Activated CD8-positive, alpha-beta T cell treated with anti-CD3 and anti-CD28 coated beads for 36 hours (primary cell): Measurements from ENCODE around the gene TNNT1. TPM values are rescaled to one million over a fixed set of nuclear protein-coding genes. Genes with fewer than 3 reads are reported as not detected.

Source experiments
- ATAC-seq: fragments of 200-7000 bp; cut with Tn5 transposase; one replicate; pipeline ENCODE4 v1.10.0; 2021; ENCODE audit warnings: mild to moderate bottlenecking, moderate library complexity
- CTCF ChIA-PET: fragments of 350-600 bp; sonication (Branson Sonifier 250); formaldehyde crosslinking; loops from one replicate; lab custom pipeline; 2021; ENCODE audit warnings: antibody characterized with exemption; lab: Charles Lee
- POLR2A ChIA-PET: fragments of 350-600 bp; sonication (Branson Sonifier 250); formaldehyde crosslinking; loops from one replicate; lab custom pipeline; 2021; ENCODE audit warnings: antibody characterized with exemption; lab: Charles Lee
- DNase-seq: peaks from one replicate; pipeline ENCODE4 v3.0.0-alpha.2; 2020
- H3K27ac Mint-ChIP-seq: one replicate; pipeline ENCODE4 v1.8.0; 2021; ENCODE audit warnings: mild to moderate bottlenecking, mixed read lengths
- H3K27me3 Mint-ChIP-seq: one replicate; pipeline ENCODE4 v1.8.0; 2021; ENCODE audit warnings: mixed read lengths
- H3K36me3 Mint-ChIP-seq: one replicate; pipeline ENCODE4 v1.8.0; 2021; ENCODE audit warnings: low read depth, mixed read lengths
- H3K4me1 Mint-ChIP-seq: one replicate; pipeline ENCODE4 v1.8.0; 2021; ENCODE audit warnings: low read depth, mixed read lengths
- H3K4me3 Mint-ChIP-seq: one replicate; pipeline ENCODE4 v1.8.0; 2021; ENCODE audit warnings: mild to moderate bottlenecking, moderate library complexity, mixed read lengths
- H3K9me3 Mint-ChIP-seq: one replicate; pipeline ENCODE4 v1.8.0; 2021; ENCODE audit warnings: mixed read lengths
- intact Hi-C: fragments of 100-400 bp; cut with micrococcal nuclease; formaldehyde crosslinking; loops from one replicate; pipeline ENCODE4 v1.10.0; 2022
- total RNA-seq, 2 experiments: library from RNA; stranded (reverse); gene quantifications; one replicate each; pipeline ENCODE4 v1.2.3, GENCODE V29; 2021
- TF ChIP-seq, protein P1 (sequence below): fragments of 200-600 bp; IDR thresholded peaks from one replicate; pipeline ENCODE4 v1.8.0; 2022; ENCODE audit warnings: antibody characterized with exemption, mild to moderate bottlenecking

The TNNT1 gene
- total RNA-seq, 2 experiments from 2014 or later, result not detected

GRCh38 chr19:55145232-55145631, 3.8 kb downstream of the TNNT1 start:
- intact Hi-C loops, result no loop called here
- no peak for ATAC-seq
- no peak overlapping the region for H3K4me3 Mint-ChIP-seq
- no peaks in the 10 kb centered on the region for H3K9me3 Mint-ChIP-seq
- POLR2A ChIA-PET, result no interaction called here
- TF ChIP-seq, protein P1, sequence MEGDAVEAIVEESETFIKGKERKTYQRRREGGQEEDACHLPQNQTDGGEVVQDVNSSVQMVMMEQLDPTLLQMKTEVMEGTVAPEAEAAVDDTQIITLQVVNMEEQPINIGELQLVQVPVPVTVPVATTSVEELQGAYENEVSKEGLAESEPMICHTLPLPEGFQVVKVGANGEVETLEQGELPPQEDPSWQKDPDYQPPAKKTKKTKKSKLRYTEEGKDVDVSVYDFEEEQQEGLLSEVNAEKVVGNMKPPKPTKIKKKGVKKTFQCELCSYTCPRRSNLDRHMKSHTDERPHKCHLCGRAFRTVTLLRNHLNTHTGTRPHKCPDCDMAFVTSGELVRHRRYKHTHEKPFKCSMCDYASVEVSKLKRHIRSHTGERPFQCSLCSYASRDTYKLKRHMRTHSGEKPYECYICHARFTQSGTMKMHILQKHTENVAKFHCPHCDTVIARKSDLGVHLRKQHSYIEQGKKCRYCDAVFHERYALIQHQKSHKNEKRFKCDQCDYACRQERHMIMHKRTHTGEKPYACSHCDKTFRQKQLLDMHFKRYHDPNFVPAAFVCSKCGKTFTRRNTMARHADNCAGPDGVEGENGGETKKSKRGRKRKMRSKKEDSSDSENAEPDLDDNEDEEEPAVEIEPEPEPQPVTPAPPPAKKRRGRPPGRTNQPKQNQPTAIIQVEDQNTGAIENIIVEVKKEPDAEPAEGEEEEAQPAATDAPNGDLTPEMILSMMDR, result no peak
- H3K27ac Mint-ChIP-seq, result no peak overlapping the region
- CTCF ChIA-PET, result interaction anchor here (1.4 kb wide), 1 partner anchor 358 kb away, joined by 6 read pairs; no protein-coding TSS in a partner anchor
- peaks cover 53% of the 10 kb centered on the region for H3K27me3 Mint-ChIP-seq
- no peak for DNase-seq
- peaks cover 4% of the 10 kb centered on the region for H3K4me1 Mint-ChIP-seq
- H3K36me3 Mint-ChIP-seq, result no peaks in the 10 kb centered on the region

DNA sequence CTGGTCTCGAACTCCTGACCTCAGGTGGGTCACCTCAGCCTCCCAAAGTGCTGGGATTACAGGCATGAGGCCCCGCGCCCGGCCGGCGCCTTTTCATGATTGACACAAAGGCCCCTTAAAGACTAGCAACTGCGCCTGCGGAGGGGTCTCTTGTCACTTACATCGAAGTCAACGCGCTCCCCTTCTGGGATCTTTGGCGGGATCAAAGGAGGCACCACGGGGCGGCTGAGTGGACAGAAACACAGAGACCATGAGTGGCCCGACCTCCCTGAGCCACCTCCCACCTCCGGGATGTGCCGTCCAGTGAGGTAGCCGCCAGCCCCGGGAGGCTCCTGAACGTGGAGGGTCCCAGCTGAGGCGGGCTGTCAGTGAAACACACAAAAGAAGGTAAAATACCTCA, 7.3 kb downstream of the TNNT1 start:
- H3K36me3 Mint-ChIP-seq, result no peaks in the 10 kb centered on the region
- no peak for ATAC-seq
- TF ChIP-seq, protein P1, result no peak
- no peak for DNase-seq
- H3K27me3 Mint-ChIP-seq, result peaks cover 41% of the 10 kb centered on the region
- peaks cover 4% of the 10 kb centered on the region for H3K4me1 Mint-ChIP-seq
- ChIA-PET CTCF (interaction anchor here (0.7 to 2.1 kb wide), 14 partner anchors 9 to 491 kb away, joined by 3 to 24 read pairs (median 4); partner anchors contain the start of gene HSPBP1), POLR2A (interaction anchor here (0.7 to 1.4 kb wide), 3 partner anchors 9 to 266 kb away, joined by 3 to 5 read pairs (median 3); partner anchors contain the start of gene UBE2S)
- intact Hi-C loops, result no loop called here
- no peaks in the 10 kb centered on the region for H3K9me3 Mint-ChIP-seq
- H3K27ac Mint-ChIP-seq, result no peak overlapping the region
- H3K4me3 Mint-ChIP-seq, result no peak overlapping the region

DNA sequence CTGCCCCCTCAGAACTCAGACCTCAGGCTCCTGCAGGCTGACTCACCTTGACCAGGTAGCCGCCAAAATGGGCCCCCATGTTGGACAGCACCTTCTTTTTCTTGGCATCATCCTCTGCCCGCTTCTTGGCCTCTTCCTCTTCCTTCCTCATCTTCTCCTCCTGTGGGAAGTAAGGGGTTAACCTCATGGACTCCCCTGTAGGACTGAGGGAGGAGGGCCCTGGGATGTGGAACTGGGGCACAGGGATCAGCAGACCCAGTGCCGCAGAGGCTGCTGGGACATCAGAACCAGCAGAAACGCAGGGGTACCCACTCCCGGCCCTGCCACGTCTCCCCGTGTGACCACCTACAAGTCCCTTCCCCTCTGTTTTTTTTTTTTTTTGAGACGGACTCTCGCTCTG, 11.1 kb downstream of the TNNT1 start:
- no peak overlapping the region for H3K27ac Mint-ChIP-seq
- no peaks in the 10 kb centered on the region for H3K9me3 Mint-ChIP-seq
- DNase-seq, result no peak
- intact Hi-C loops, result no loop called here
- ChIA-PET POLR2A (no interaction called here), CTCF (no interaction called here)
- H3K36me3 Mint-ChIP-seq, result no peaks in the 10 kb centered on the region
- ATAC-seq, result no peak
- H3K4me3 Mint-ChIP-seq, result no peak overlapping the region
- H3K27me3 Mint-ChIP-seq, result peaks cover 23% of the 10 kb centered on the region
- peaks cover 2% of the 10 kb centered on the region for H3K4me1 Mint-ChIP-seq
- TF ChIP-seq, protein P1, result no peak

DNA sequence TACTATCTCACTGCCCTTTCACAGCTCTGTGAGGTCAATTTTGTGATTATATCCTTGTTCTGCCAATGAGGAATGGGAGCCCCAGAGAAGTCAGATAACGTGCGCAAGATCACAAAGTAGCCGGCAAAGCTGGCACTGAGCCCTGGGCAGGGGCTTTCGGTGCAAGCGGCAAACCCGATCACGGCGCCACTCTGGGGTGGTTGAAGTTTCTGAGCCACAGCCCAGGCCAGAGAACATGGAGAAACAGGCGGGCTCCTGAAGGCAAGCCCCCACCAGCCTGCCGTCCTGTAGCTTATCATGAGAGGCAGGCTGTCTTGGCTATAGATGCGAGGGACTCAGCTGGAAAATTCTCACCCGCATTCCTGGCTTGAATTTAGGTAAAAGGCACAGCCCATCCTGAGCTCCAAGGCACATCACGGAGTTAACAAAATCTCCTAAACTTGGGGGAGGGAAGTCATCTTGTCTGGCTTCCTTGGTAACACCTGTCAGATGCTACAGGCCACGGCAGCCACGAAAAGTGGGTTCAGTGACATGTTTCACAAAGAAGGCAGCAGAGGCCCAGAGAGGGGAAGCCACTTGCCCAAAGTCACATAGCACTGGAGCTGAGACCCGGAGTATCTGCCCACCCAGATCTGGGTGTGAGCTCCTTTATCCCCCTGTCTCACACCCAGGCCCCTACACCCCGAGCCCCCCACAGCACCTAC, 12.5 kb downstream of the TNNT1 start:
- ChIA-PET POLR2A (interaction anchor here (0.9 kb wide), 1 partner anchor 217 kb away, joined by 3 read pairs; no protein-coding TSS in a partner anchor), CTCF (interaction anchor here (0.9 to 1.5 kb wide), 4 partner anchors 10 to 331 kb away, joined by 3 to 6 read pairs (median 5); no protein-coding TSS in a partner anchor)
- no peak overlapping the region for H3K4me3 Mint-ChIP-seq
- ATAC-seq (no peak), DNase-seq (no peak)
- H3K27me3 Mint-ChIP-seq, result peaks cover 22% of the 10 kb centered on the region
- H3K36me3 Mint-ChIP-seq, result no peaks in the 10 kb centered on the region
- no peak overlapping the region for H3K27ac Mint-ChIP-seq
- intact Hi-C loops, result no loop called here
- TF ChIP-seq, protein P1, result no peak
- no peaks in the 10 kb centered on the region for H3K9me3 Mint-ChIP-seq
- H3K4me1 Mint-ChIP-seq, result peaks cover 2% of the 10 kb centered on the region

DNA sequence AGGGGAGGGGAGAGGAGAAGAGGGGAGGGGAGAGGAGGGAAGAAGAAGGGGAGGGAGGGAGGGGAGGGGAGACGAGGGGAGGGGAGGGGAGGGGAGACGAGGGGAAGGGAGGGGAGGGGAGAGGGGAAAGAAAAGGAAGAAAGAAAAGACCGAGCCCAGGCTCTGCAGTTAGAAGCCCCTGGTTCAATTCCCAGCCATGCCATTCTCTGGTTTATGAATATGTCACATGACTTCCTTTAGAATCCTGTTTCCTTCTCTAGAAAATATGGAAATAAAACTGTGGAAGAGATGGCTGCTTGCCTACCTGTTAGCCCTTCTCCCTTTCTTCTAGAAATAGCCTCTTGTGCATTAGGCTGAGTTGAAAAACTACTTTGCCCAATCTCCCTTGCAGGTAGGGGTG, 14.3 kb downstream of the TNNT1 start:
- Mint-ChIP-seq H3K4me1 (no peaks in the 10 kb centered on the region), H3K9me3 (no peaks in the 10 kb centered on the region), H3K27me3 (peaks cover 25% of the 10 kb centered on the region), H3K4me3 (no peak overlapping the region), H3K36me3 (no peaks in the 10 kb centered on the region), H3K27ac (no peak overlapping the region)
- intact Hi-C loops, result no loop called here
- ATAC-seq (no peak), DNase-seq (no peak)
- TF ChIP-seq, protein P1, result no peak
- ChIA-PET POLR2A (interaction anchor here (0.6 kb wide), 2 partner anchors 19 to 151 kb away, joined by 3 read pairs; no protein-coding TSS in a partner anchor), CTCF (no interaction called here)
